Activated effector memory CD4-positive, alpha-beta T cell treated with Interleukin-2 at 50 U/mL for 16 hours (primary cell): Measurements from ENCODE around the gene CMTM4.

Source experiments
- DNase-seq: peaks from one replicate; pipeline ENCODE4 v3.0.0-alpha.2; 2020

CMTM4 gene

GRCh38 chr16:66696669-66697630 lies at the start of gene CMTM4:
CMTM4 (minus strand) TSS chr16:66696743; CDS start chr16:66696525, 218 bp downstream.
- peak; percentile 66 for DNase-seq

- no peak for DNase-seq
Measured at GRCh38 chr16:66746048-66746447, 49.5 kb upstream of the CMTM4 start.

- DNase-seq = no peak
Measured at GRCh38 chr16:66741950-66742808, 45.6 kb upstream of the CMTM4 start.

GRCh38 chr16:66741169-66741900 lies 44.8 kb upstream of the CMTM4 start:
- no peak for DNase-seq

GRCh38 chr16:66740533-66740932 lies 44.0 kb upstream of the CMTM4 start:
- no peak for DNase-seq

GRCh38 chr16:66740010-66740409 lies 43.5 kb upstream of the CMTM4 start:
- DNase-seq = no peak

GRCh38 chr16:66735891-66736290 lies 39.3 kb upstream of the CMTM4 start:
- DNase-seq = no peak

GRCh38 chr16:66731101-66731500 lies 34.6 kb upstream of the CMTM4 start:
- DNase-seq = no peak

- no peak for DNase-seq
Measured at GRCh38 chr16:66728804-66729203, 32.3 kb upstream of the CMTM4 start.

- no peak for DNase-seq
Measured at GRCh38 chr16:66728117-66728787, 31.7 kb upstream of the CMTM4 start.

- DNase-seq = no peak
Measured at GRCh38 chr16:66720766-66721165, 24.2 kb upstream of the CMTM4 start.

GRCh38 chr16:66719246-66719645 lies 22.7 kb upstream of the CMTM4 start:
- no peak for DNase-seq

GRCh38 chr16:66717776-66718175 lies 21.2 kb upstream of the CMTM4 start:
- DNase-seq = no peak

GRCh38 chr16:66717112-66717675 lies 20.7 kb upstream of the CMTM4 start:
- DNase-seq = no peak

GRCh38 chr16:66714654-66715307 lies 18.2 kb upstream of the CMTM4 start:
- no peak for DNase-seq

GRCh38 chr16:66714062-66714461 lies 17.5 kb upstream of the CMTM4 start:
- no peak for DNase-seq

GRCh38 chr16:66713076-66713475 lies 16.5 kb upstream of the CMTM4 start:
- no peak for DNase-seq

- DNase-seq = no peak
Measured at GRCh38 chr16:66712512-66712911, 16.0 kb upstream of the CMTM4 start.

- no peak for DNase-seq
Measured at GRCh38 chr16:66711581-66711980, 15.0 kb upstream of the CMTM4 start.

- DNase-seq = no peak
Measured at GRCh38 chr16:66706506-66706880, 9.9 kb upstream of the CMTM4 start.

GRCh38 chr16:66705790-66706505 lies 9.4 kb upstream of the CMTM4 start:
- DNase-seq = no peak
